Measurements from ENCODE around the gene HEMK1.

The HEMK1 gene

GRCh38 chr3:50645378-50645777 is 76.1 kb downstream of the HEMK1 start:
- no peaks in the 10 kb centered on the region for H3K27me3 ChIP-seq (ENCODE audit: insufficient read depth, low read length, poor library complexity, severe bottlenecking)
- no peaks in the 10 kb centered on the region for H3K4me1 ChIP-seq (ENCODE audit: insufficient read depth, low read length, poor library complexity, severe bottlenecking)
- peaks cover 98% of the 10 kb centered on the region for H3K36me3 ChIP-seq (ENCODE audit: insufficient read depth, low read length)
- H2AFZ ChIP-seq (ENCODE audit: low read length), result no peak overlapping the region
- no peaks in the 10 kb centered on the region for H3F3A ChIP-seq (ENCODE audit: low read depth)
- no peaks in the 10 kb centered on the region for H3K9me3 ChIP-seq (ENCODE audit: insufficient read depth, low read depth, low read length)
- peaks cover under 1% of the 10 kb centered on the region; the same call in 1 of the 2 replicates for H3K79me2 ChIP-seq (ENCODE audit: insufficient read depth, low read length)
- TF ChIP-seq EZH2phosphoT487 (IDR thresholded peaks at IDR 0.05; ENCODE audit: borderline replicate concordance), result no peak
- TF ChIP-seq, protein P1, sequence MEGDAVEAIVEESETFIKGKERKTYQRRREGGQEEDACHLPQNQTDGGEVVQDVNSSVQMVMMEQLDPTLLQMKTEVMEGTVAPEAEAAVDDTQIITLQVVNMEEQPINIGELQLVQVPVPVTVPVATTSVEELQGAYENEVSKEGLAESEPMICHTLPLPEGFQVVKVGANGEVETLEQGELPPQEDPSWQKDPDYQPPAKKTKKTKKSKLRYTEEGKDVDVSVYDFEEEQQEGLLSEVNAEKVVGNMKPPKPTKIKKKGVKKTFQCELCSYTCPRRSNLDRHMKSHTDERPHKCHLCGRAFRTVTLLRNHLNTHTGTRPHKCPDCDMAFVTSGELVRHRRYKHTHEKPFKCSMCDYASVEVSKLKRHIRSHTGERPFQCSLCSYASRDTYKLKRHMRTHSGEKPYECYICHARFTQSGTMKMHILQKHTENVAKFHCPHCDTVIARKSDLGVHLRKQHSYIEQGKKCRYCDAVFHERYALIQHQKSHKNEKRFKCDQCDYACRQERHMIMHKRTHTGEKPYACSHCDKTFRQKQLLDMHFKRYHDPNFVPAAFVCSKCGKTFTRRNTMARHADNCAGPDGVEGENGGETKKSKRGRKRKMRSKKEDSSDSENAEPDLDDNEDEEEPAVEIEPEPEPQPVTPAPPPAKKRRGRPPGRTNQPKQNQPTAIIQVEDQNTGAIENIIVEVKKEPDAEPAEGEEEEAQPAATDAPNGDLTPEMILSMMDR (conservative IDR thresholded peaks at IDR 0.05; ENCODE audit: low read length), result no peak
- no peaks in the 10 kb centered on the region for H3K9me2 ChIP-seq (replicated peaks; ENCODE audit: low read depth, low read length)
- peaks cover 6% of the 10 kb centered on the region for H4K20me1 ChIP-seq (ENCODE audit: insufficient read depth, low read length, poor library complexity, severe bottlenecking)
- H3K4me3 ChIP-seq (ENCODE audit: low read length, poor library complexity, severe bottlenecking), result no peak overlapping the region
- no peak overlapping the region for H3K4me2 ChIP-seq (ENCODE audit: low read depth, low read length, poor library complexity, severe bottlenecking)
- H3K9ac ChIP-seq (ENCODE audit: low read depth, low read length, poor library complexity, severe bottlenecking), result no peak overlapping the region

Measured in Loucy (cell line).